Hematopoietic multipotent progenitor cell (in vitro differentiated cells): Measurements from ENCODE around the gene PPOX. TPM values are rescaled to one million over a fixed set of nuclear protein-coding genes. Genes with fewer than 3 reads are reported as not detected.

Source experiments
- DNase-seq, 3 donors: peaks; one replicate each; pipeline ENCODE4 v3.0.0-alpha.2; 2011 to 2015; ENCODE audit warnings: low read depth in 2 of 3, low spot score in 2 of 3
- small RNA-seq: library from RNA; depleted of rRNA; stranded (forward); fragments of <200 nt; gene quantifications from one replicate; pipeline ENCODE3, GENCODE V24; 2012
- total RNA-seq: library from RNA; depleted of rRNA; stranded (reverse); fragments of >200 nt; gene quantifications from one replicate; pipeline ENCODE4 v1.2.3, GENCODE V29; 2012

The PPOX gene
- total RNA-seq, 1 donor = 29.9 TPM

DNA sequence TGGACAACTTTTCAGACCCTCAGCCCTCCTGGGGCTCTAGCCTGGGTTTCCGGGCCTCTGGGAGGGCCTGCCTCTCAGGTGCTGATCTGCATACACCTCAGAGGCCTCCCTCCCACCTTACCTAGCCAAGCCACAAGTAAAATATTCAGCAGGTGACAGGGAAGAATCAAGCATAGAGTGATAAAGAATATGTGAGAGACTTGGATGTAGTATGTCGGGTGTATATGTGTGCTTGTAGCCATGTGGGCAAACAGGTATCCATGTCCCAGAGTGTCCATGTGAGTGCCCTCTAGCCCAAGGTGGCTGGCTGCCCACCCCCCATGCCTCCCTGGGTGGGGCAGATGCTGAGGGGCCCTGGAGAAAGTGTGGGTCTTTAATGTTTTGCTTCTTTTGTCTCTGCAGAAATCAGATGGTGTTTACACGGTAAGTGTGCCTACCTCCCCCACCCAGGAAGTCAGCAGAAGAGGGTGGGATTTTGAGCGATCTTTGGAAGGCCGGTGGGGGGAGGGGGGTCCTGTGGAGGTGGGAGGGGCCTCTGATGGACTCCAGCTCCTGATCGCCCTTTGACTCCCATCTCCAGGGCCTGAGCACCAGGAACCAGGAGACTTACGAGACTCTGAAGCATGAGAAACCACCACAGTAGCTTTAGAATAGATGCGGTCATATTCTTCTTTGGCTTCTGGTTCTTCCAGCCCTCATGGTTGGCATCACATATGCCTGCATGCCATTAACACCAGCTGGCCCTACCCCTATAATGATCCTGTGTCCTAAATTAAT lies 52.3 kb downstream of the PPOX start:
- no peak for DNase-seq

DNA sequence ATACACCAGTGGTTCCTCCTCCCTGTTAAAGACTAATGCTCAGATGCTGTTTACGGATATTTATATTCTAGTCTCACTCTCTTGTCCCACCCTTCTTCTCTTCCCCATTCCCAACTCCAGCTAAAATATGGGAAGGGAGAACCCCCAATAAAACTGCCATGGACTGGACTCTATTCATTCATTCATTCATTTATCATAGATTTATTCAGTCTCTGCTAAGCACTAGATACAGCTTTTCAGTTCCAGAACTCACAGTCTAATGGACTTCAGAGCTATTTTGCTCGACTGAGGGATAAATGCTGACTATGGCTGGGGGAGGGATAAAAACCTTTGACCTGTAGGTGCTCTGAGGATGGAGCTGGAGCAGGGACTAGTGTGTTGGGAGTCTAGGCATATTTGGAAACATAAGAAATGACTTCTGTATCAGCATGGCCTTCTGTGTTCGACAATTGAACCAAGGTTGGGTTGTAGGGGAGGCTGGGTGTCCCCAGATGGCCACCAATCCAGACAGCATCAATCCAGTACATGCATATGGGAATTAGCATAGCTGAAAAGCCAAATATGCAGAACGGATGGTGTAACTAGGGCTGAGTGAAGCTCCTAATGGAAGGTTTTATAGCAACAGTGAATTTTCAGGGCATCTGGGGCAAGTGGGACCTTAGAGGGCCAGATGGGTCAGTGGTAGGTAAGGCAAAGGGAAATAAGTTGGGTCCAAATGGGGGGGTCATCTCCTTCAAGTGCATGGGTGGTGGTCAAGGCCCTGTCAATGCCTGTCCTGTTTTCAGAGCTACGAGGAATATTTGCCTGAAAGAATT lies 53.1 kb downstream of the PPOX start:
- DNase-seq = no peak

DNA sequence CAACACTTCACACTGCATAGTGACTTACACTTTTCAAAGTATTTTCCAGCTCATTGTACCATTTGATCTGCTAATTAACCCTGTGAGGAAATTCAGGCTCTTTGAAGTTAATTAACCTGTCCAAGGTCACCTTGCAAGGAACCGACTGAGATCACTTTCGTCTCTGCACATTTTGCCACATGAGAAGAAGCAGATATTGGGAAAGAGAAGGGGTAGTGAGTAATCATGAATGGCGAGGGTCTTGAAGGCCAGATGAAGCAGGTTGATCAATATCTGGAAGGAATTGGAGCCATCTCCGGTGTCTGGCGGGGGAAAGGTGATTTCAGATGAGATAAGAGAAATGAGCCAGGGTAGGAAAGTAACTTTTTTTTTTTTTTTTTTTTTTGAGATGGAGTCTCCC lies 53.8 kb downstream of the PPOX start:
- DNase-seq = no peak

Small RNA genes lying within 50 kb of the gene (small RNA-seq; reads per million reads assigned to genes)
- not detected for gene RF01225

Other genes with a start within 250 kb of the PPOX start
- gene ITLN2, start 211.6 kb upstream of the PPOX start, total RNA-seq = not detected
- 98.0 TPM for gene F11R, start 145.3 kb upstream of the PPOX start, total RNA-seq
- gene TSTD1, start 127.5 kb upstream of the PPOX start, total RNA-seq = 76.2 TPM
- 134 TPM for gene USF1, start 120.4 kb upstream of the PPOX start, total RNA-seq
- gene ARHGAP30, start 96.5 kb upstream of the PPOX start, total RNA-seq = 94.5 TPM
- gene NECTIN4, start 76.9 kb upstream of the PPOX start, total RNA-seq = under 0.01 TPM
- 2.4 TPM for gene KLHDC9, start 68.1 kb upstream of the PPOX start, total RNA-seq
- 21.8 TPM for gene PFDN2, start 48.4 kb upstream of the PPOX start, total RNA-seq
- 53.3 TPM for gene NIT1, start 48.3 kb upstream of the PPOX start, total RNA-seq
- 59.2 TPM for gene DEDD, start 33.8 kb upstream of the PPOX start, total RNA-seq
- 173 TPM for gene UFC1, start 12.4 kb upstream of the PPOX start, total RNA-seq
- gene USP21, start 6.9 kb upstream of the PPOX start, total RNA-seq = 21.8 TPM
- gene B4GALT3, start 11.1 kb downstream of the PPOX start, total RNA-seq = 28.5 TPM
- gene ADAMTS4, start 32.6 kb downstream of the PPOX start, total RNA-seq = under 0.01 TPM
- gene NDUFS2, start 35.9 kb downstream of the PPOX start, total RNA-seq = 106 TPM
- gene FCER1G, start 48.9 kb downstream of the PPOX start, total RNA-seq = 5.1 TPM
- not detected for gene APOA2, start 57.2 kb downstream of the PPOX start, total RNA-seq
- gene TOMM40L, start 59.6 kb downstream of the PPOX start, total RNA-seq = 21.5 TPM
- not detected for gene NR1I3, start 71.8 kb downstream of the PPOX start, total RNA-seq
- gene PCP4L1, start 92.3 kb downstream of the PPOX start, total RNA-seq = 0.81 TPM
- gene MPZ, start 143.5 kb downstream of the PPOX start, total RNA-seq = 3.5 TPM
- gene SDHC, start 148.0 kb downstream of the PPOX start, total RNA-seq = 32.6 TPM
- 1.3 TPM for gene CFAP126, start 201.4 kb downstream of the PPOX start, total RNA-seq